Cardiac fibroblast (primary cell): Measurements from ENCODE around the gene MAP3K12.
A peak's percentile ranks its signal among the peaks of the same experiment; 100 is the strongest.
"Not testable (repeated sequence)": the region's sequence is repeated elsewhere in the genome, so short reads cannot be mapped to it uniquely, and the experiment has no call there.

ENCODE experiments used
- DNase-seq, 2 donors: peaks; one replicate each; pipeline versions ENCODE4 v3.0.0 to v3.0.0-alpha.2; 2010; ENCODE audit warnings: low read depth in 2 of 2
- H3K4me3 ChIP-seq, 2 donors: replicated peaks in 1 of 2; 1 replicate in 1 of 2; 2 replicates in 1 of 2; pipeline ENCODE4 v1.5.1; 2011; ENCODE audit warnings: low read depth in 2 of 2, low read length in 2 of 2, mild to moderate bottlenecking in 2 of 2, moderate library complexity in 1 of 2
- TF ChIP-seq, protein P1 (sequence below): IDR thresholded peaks from one replicate; pipeline ENCODE4 v1.5.1; 2011; ENCODE audit warnings: low read depth, mild to moderate bottlenecking, low read length, inconsistent platforms

MAP3K12 gene

GRCh38 chr12:53483979-53484377 lies 15.3 kb downstream of the MAP3K12 start:
- H3K4me3 ChIP-seq: no peak overlapping the region
- no peak for DNase-seq
- TF ChIP-seq, protein P1, sequence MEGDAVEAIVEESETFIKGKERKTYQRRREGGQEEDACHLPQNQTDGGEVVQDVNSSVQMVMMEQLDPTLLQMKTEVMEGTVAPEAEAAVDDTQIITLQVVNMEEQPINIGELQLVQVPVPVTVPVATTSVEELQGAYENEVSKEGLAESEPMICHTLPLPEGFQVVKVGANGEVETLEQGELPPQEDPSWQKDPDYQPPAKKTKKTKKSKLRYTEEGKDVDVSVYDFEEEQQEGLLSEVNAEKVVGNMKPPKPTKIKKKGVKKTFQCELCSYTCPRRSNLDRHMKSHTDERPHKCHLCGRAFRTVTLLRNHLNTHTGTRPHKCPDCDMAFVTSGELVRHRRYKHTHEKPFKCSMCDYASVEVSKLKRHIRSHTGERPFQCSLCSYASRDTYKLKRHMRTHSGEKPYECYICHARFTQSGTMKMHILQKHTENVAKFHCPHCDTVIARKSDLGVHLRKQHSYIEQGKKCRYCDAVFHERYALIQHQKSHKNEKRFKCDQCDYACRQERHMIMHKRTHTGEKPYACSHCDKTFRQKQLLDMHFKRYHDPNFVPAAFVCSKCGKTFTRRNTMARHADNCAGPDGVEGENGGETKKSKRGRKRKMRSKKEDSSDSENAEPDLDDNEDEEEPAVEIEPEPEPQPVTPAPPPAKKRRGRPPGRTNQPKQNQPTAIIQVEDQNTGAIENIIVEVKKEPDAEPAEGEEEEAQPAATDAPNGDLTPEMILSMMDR: no peak

GRCh38 chr12:53483225-53483978 lies 15.9 kb downstream of the MAP3K12 start:
- TF ChIP-seq, protein P1: no peak
- H3K4me3 ChIP-seq: no peak overlapping the region
- DNase-seq: no peak

DNA sequence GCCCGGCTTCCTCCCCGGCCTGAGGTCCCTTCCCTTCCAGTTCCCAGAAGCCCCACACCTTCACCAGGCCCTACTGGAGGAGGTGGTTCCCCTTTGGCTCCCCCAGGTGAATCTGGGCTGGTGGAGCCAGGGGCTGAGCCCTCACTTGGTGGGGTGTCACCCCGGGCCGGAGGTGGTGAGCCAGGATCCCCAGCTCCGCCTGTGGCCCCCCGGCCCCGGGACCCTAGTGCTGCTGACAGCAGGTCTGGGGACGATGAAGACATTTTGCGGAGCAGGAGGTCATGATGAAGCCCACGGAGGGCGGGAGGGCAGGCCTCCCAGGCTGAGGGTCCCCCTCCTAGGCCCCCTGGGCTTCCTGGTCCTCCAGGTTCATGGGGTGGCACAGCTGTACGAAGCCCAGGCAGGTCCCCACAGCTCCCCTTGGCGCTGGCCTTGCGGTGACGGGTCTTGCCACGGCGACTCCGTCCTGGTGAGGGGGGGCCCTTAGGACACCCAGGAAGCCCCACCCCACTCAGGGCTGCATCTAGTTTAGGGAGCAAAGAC lies 16.6 kb downstream of the MAP3K12 start:
- H3K4me3 ChIP-seq: no peak overlapping the region
- DNase-seq: no peak

GRCh38 chr12:53481939-53482586 lies 17.2 kb downstream of the MAP3K12 start:
- TF ChIP-seq, protein P1: peak; percentile 23
- no peak overlapping the region for H3K4me3 ChIP-seq
- DNase-seq: no peak

More for the DNA sequence above, 16.6 kb downstream of the MAP3K12 start:
- TF ChIP-seq, protein P1: no peak

DNA sequence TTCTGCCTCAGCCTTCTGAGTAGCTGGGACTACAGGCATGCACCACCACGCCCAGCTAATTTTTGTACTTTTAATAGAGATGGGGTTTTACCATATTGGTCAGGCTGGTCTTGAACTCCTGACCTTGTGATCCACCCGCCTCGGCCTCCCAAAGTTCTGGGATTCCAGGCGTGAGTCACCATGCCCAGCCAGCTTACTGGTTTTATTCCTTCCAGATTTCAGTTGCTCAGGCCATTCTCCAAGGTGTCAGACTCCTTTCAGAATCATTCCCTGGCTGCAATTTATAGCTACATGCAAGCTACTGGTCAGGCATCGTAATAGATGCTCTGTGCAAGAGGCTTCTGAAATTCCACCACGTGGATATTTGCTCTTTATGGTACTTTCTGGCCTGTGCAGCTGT lies 17.8 kb downstream of the MAP3K12 start:
- peak; percentile 52 to 61 for DNase-seq
- H3K4me3 ChIP-seq: not testable (repeated sequence)

GRCh38 chr12:53480491-53481442 lies 18.5 kb downstream of the MAP3K12 start:
- DNase-seq: no peak
- H3K4me3 ChIP-seq: no peak overlapping the region
- TF ChIP-seq, protein P1: no peak
